ENCODE measurements around the gene SAXO1.

SAXO1 gene

GRCh38 chr9:18990494-18990893 lies 42.5 kb downstream of the SAXO1 start:
- no peaks in the 10 kb centered on the region for H3K27me3 ChIP-seq (ENCODE audit: low read depth, low read length)
- TF ChIP-seq, protein P1, sequence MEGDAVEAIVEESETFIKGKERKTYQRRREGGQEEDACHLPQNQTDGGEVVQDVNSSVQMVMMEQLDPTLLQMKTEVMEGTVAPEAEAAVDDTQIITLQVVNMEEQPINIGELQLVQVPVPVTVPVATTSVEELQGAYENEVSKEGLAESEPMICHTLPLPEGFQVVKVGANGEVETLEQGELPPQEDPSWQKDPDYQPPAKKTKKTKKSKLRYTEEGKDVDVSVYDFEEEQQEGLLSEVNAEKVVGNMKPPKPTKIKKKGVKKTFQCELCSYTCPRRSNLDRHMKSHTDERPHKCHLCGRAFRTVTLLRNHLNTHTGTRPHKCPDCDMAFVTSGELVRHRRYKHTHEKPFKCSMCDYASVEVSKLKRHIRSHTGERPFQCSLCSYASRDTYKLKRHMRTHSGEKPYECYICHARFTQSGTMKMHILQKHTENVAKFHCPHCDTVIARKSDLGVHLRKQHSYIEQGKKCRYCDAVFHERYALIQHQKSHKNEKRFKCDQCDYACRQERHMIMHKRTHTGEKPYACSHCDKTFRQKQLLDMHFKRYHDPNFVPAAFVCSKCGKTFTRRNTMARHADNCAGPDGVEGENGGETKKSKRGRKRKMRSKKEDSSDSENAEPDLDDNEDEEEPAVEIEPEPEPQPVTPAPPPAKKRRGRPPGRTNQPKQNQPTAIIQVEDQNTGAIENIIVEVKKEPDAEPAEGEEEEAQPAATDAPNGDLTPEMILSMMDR (IDR thresholded peaks at IDR 0.05; ENCODE audit: low read depth, low read length), result no peak
- TF ChIP-seq EZH2phosphoT487 (IDR thresholded peaks at IDR 0.05; ENCODE audit: low read depth), result no peak

DNA sequence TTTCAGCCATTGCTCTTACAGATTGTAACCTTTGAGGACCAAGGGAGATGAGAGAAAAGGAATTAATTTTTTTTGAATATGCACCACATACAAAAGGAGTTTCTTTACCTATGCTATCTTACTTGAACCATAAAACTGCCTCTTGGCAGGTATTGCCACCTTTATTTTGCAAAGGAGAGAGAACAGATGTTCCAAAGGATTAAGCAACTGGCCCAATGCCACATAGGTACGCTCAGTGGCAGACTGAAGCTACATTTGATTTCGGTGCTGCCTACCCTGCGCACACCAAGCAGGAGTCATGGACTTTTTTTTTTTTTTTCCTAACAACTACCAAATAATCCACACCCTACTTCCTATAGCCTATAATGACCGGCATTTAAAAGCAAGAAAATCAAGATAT lies 43.1 kb downstream of the SAXO1 start:
- no peaks in the 10 kb centered on the region for H3K27me3 ChIP-seq (ENCODE audit: low read depth, low read length)
- no peak for TF ChIP-seq EZH2phosphoT487 (IDR thresholded peaks at IDR 0.05; ENCODE audit: low read depth)
- TF ChIP-seq, protein P1 (IDR thresholded peaks at IDR 0.05; ENCODE audit: low read depth, low read length), result no peak
- H3K9ac ChIP-seq (ENCODE audit: low read length), result no peak overlapping the region
- H3K4me3 ChIP-seq (ENCODE audit: low read length), result no peak overlapping the region
- H4K20me1 ChIP-seq (ENCODE audit: insufficient read depth, low read length), result no peaks in the 10 kb centered on the region
- H3K4me1 ChIP-seq (ENCODE audit: low read length), result no peaks in the 10 kb centered on the region
- no peaks in the 10 kb centered on the region for H3K9me3 ChIP-seq (ENCODE audit: insufficient read depth, low read length)
- H3K36me3 ChIP-seq (replicated peaks; ENCODE audit: low read depth, low read length), result no peaks in the 10 kb centered on the region
- no peak overlapping the region for H3K27ac ChIP-seq (ENCODE audit: low read length)
- H3K4me2 ChIP-seq (ENCODE audit: low read length), result no peak overlapping the region
- H2AFZ ChIP-seq (ENCODE audit: low read depth, low read length), result no peak overlapping the region
- no peaks in the 10 kb centered on the region for H3K79me2 ChIP-seq (ENCODE audit: low read length)

More at GRCh38 chr9:18990494-18990893, 42.5 kb downstream of the SAXO1 start:
- Histone ChIP-seq H2AFZ (ENCODE audit: low read depth, low read length) (no peak overlapping the region), H3K4me1 (ENCODE audit: low read length) (no peaks in the 10 kb centered on the region), H3K4me2 (ENCODE audit: low read length) (no peak overlapping the region), H3K36me3 (replicated peaks; ENCODE audit: low read depth, low read length) (no peaks in the 10 kb centered on the region), H3K9me3 (ENCODE audit: insufficient read depth, low read length) (no peaks in the 10 kb centered on the region), H3K79me2 (ENCODE audit: low read length) (no peaks in the 10 kb centered on the region), H3K9ac (ENCODE audit: low read length) (no peak overlapping the region), H4K20me1 (ENCODE audit: insufficient read depth, low read length) (no peaks in the 10 kb centered on the region), H3K27ac (ENCODE audit: low read length) (no peak overlapping the region), H3K4me3 (ENCODE audit: low read length) (no peak overlapping the region)

- no peak overlapping the region for H3K9ac ChIP-seq (ENCODE audit: low read length)
- no peaks in the 10 kb centered on the region for H3K27me3 ChIP-seq (ENCODE audit: low read depth, low read length)
- no peak overlapping the region for H3K4me3 ChIP-seq (ENCODE audit: low read length)
- no peaks in the 10 kb centered on the region for H3K79me2 ChIP-seq (ENCODE audit: low read length)
- no peak overlapping the region for H2AFZ ChIP-seq (ENCODE audit: low read depth, low read length)
- no peak overlapping the region for H3K4me2 ChIP-seq (ENCODE audit: low read length)
- H3K9me3 ChIP-seq (ENCODE audit: insufficient read depth, low read length), result no peaks in the 10 kb centered on the region
- H3K27ac ChIP-seq (ENCODE audit: low read length), result no peak overlapping the region
- no peaks in the 10 kb centered on the region for H3K4me1 ChIP-seq (ENCODE audit: low read length)
- no peaks in the 10 kb centered on the region for H3K36me3 ChIP-seq (replicated peaks; ENCODE audit: low read depth, low read length)
- H4K20me1 ChIP-seq (ENCODE audit: insufficient read depth, low read length), result no peaks in the 10 kb centered on the region
- TF ChIP-seq, protein P1 (IDR thresholded peaks at IDR 0.05; ENCODE audit: low read depth, low read length), result no peak
- TF ChIP-seq EZH2phosphoT487 (IDR thresholded peaks at IDR 0.05; ENCODE audit: low read depth), result no peak
Observed at GRCh38 chr9:18989097-18989496, 43.9 kb downstream of the SAXO1 start.

- H4K20me1 ChIP-seq (ENCODE audit: insufficient read depth, low read length), result no peaks in the 10 kb centered on the region
- no peaks in the 10 kb centered on the region for H3K27me3 ChIP-seq (ENCODE audit: low read depth, low read length)
- no peak overlapping the region for H3K27ac ChIP-seq (ENCODE audit: low read length)
- H3K4me2 ChIP-seq (ENCODE audit: low read length), result no peak overlapping the region
- H3K79me2 ChIP-seq (ENCODE audit: low read length), result no peaks in the 10 kb centered on the region
- no peak overlapping the region for H2AFZ ChIP-seq (ENCODE audit: low read depth, low read length)
- no peak overlapping the region for H3K4me3 ChIP-seq (ENCODE audit: low read length)
- no peaks in the 10 kb centered on the region for H3K36me3 ChIP-seq (replicated peaks; ENCODE audit: low read depth, low read length)
- no peaks in the 10 kb centered on the region for H3K9me3 ChIP-seq (ENCODE audit: insufficient read depth, low read length)
- TF ChIP-seq, protein P1 (IDR thresholded peaks at IDR 0.05; ENCODE audit: low read depth, low read length), result no peak
- TF ChIP-seq EZH2phosphoT487 (IDR thresholded peaks at IDR 0.05; ENCODE audit: low read depth), result no peak
- no peaks in the 10 kb centered on the region for H3K4me1 ChIP-seq (ENCODE audit: low read length)
- H3K9ac ChIP-seq (ENCODE audit: low read length), result no peak overlapping the region
Observed at GRCh38 chr9:18988003-18988402, 45.0 kb downstream of the SAXO1 start.

Data from OCI-LY3 (cell line).